Stimulated activated naive CD8-positive, alpha-beta T cell treated with anti-CD3 and anti-CD28 coated beads, Interleukin-15, amount 100 ng/mL, for 72 hours (primary cell): Measurements from ENCODE around the gene YAF2.

ENCODE experiments used
- ATAC-seq: fragments of 150-1000 bp; cut with Tn5 transposase; 2 replicates; pipeline ENCODE4 v1.10.0; 2021; ENCODE audit warnings: mild to moderate bottlenecking, moderate library complexity
- DNase-seq, 2 donors: peaks; one replicate each; pipeline ENCODE4 v3.0.0; 2021 to 2022
- H3K27ac Mint-ChIP-seq, 2 donors: one replicate each; pipeline ENCODE4 v1.8.0; 2022; ENCODE audit warnings: mild to moderate bottlenecking in 2 of 2, mixed read lengths in 2 of 2, moderate library complexity in 2 of 2
- H3K27me3 Mint-ChIP-seq: one replicate; pipeline ENCODE4 v1.8.0; 2022; ENCODE audit warnings: mixed read lengths
- H3K4me1 Mint-ChIP-seq: one replicate; pipeline ENCODE4 v1.8.0; 2022; ENCODE audit warnings: mild to moderate bottlenecking, mixed read lengths
- H3K4me3 Mint-ChIP-seq, 2 donors: one replicate each; pipeline ENCODE4 v1.8.0; 2022; ENCODE audit warnings: mild to moderate bottlenecking in 2 of 2, mixed read lengths in 2 of 2, moderate library complexity in 1 of 2
- H3K9me3 Mint-ChIP-seq, 2 donors: one replicate each; pipeline ENCODE4 v1.8.0; 2022; ENCODE audit warnings: mixed read lengths in 2 of 2

Gene YAF2

DNA sequence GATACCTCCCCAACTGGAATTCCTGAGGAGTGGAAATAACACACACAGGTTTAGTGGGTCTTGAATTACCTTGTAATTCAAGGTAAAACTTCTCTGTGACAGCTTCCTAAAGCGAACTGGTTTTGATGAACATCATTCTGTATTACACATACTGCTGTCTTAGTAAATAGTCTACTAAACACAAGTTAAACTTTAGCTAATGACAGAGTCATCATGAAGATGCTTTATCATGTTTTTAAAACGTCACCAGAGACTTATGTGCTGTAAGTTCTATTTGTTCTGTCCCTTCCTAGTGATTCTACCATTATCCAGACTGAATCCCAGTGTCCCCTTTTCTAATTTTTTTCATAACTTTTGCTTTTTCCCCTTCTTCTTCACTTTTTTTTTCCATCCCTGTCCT lies 81.8 kb downstream of the YAF2 start:
- Mint-ChIP-seq H3K4me1 (peaks cover under 1% of the 10 kb centered on the region), H3K9me3 (peaks cover 0 to 10% of the 10 kb centered on the region in 2 donors), H3K27ac (no peak overlapping the region), H3K4me3 (no peak overlapping the region), H3K27me3 (no peaks in the 10 kb centered on the region)
- ATAC-seq, result no peak
- no peak for DNase-seq

- DNase-seq, result no peak
- ATAC-seq, result no peak
- Mint-ChIP-seq H3K27ac (peak overlapping the region in 1 of 2 donors; percentile 73), H3K27me3 (no peaks in the 10 kb centered on the region), H3K4me3 (peak overlapping the region; percentile 74 to 92), H3K4me1 (peaks cover 27% of the 10 kb centered on the region), H3K9me3 (no peaks in the 10 kb centered on the region)
Observed at GRCh38 chr12:42145552-42146215, 92.4 kb downstream of the YAF2 start.

- H3K27ac Mint-ChIP-seq, result peak overlapping the region in 1 of 2 donors; percentile 73
- H3K9me3 Mint-ChIP-seq, result no peaks in the 10 kb centered on the region
- H3K27me3 Mint-ChIP-seq, result no peaks in the 10 kb centered on the region
- DNase-seq, result no peak
- ATAC-seq, result peak; percentile 6
- peak overlapping the region; percentile 74 to 92 for H3K4me3 Mint-ChIP-seq
- peaks cover 32% of the 10 kb centered on the region for H3K4me1 Mint-ChIP-seq
Observed at GRCh38 chr12:42145197-42145549, 92.9 kb downstream of the YAF2 start.

- DNase-seq, result peak; percentile 82
- Mint-ChIP-seq H3K4me3 (peak within 1 kb of the TSS; percentile 92 to 99), H3K27me3 (no peaks in the 10 kb centered on the region), H3K27ac (peak within 1 kb of the TSS; percentile 68 to 93), H3K9me3 (no peaks in the 10 kb centered on the region), H3K4me1 (peaks cover 35% of the 10 kb centered on the region)
- ATAC-seq, result peak; percentile 94
Observed at GRCh38 chr12:42144408-42145196, 93.4 kb downstream of the YAF2 start, which contains the start of gene GXYLT1. Gene GXYLT1 (minus strand): TSS chr12:42144874. CDS start chr12:42144646, 228 bp downstream.

GRCh38 chr12:42144158-42144407 lies 94.0 kb downstream of the YAF2 start:
- peak overlapping the region; percentile 68 to 93 for H3K27ac Mint-ChIP-seq
- ATAC-seq, result no peak
- no peaks in the 10 kb centered on the region for H3K9me3 Mint-ChIP-seq
- no peak for DNase-seq
- peaks cover 38% of the 10 kb centered on the region for H3K4me1 Mint-ChIP-seq
- no peaks in the 10 kb centered on the region for H3K27me3 Mint-ChIP-seq
- peak overlapping the region; percentile 92 to 99 for H3K4me3 Mint-ChIP-seq

DNA sequence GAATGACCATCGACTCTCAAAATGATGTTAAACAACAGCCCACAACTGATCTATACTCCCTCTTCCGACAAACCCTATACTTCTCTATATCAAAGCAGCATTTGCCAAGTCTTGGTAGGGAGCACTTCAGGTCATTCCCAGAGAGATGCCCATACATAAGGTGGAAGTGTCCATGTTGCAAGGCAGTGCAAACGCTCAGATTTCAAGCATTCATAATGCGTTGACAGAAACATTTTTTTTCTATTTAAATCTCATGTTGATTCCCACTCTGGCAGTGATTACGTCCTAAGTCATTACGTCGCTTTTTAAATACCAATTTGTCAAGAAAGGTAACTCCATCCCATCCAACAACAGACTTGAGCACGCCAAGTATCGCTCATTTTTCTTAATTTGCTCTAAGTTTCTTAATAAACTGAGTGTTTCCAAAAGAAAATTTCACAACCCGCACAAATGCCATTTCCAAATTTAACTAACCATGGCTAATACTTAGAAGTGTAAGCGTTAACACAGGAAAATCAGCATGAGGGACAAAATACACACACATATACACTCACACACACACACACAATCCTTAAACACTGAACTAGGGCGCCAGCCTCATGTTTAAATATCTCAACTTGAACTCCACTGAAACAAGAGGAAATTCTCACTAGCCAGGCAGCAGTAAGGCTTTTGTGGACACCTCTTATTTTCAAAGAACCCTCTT lies 94.4 kb downstream of the YAF2 start:
- H3K27me3 Mint-ChIP-seq, result no peaks in the 10 kb centered on the region
- DNase-seq (no peak), ATAC-seq (peak; percentile 2)
- H3K27ac Mint-ChIP-seq, result peak overlapping the region; percentile 68 to 93
- peaks cover 38% of the 10 kb centered on the region for H3K4me1 Mint-ChIP-seq
- no peaks in the 10 kb centered on the region for H3K9me3 Mint-ChIP-seq
- H3K4me3 Mint-ChIP-seq, result peak overlapping the region; percentile 92 to 99

DNA sequence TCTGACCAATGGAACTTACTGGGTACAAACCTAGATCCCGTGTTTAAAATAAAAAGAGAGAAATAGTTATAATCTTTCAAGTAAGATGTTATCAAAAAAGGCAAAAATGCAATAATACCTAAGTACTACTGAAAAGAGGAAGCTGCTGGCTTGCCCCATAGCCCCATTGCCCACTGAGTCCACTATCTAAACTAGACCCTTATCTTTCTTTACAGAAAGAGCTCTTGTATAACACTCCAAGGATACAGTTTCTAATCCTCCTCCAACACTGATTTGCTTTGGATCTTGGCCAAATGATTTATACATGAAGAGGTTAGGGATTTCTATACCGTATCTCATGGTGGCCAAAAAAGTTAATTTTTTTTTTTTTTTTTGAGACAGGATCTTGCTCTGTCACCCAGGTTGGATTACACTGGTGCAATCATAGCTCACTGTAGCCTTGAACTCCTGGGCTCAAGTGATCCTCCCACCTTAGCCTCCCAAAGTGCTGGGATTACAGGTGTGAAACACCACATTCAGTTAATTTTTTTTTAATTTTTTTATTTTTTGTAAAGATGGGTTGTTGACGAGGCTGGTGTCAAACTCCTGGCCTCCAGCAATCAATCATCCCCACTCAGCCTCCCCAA lies 96.0 kb downstream of the YAF2 start:
- no peak overlapping the region for H3K4me3 Mint-ChIP-seq
- H3K9me3 Mint-ChIP-seq, result no peaks in the 10 kb centered on the region
- no peak for ATAC-seq
- no peak overlapping the region for H3K27ac Mint-ChIP-seq
- DNase-seq, result no peak
- peaks cover 38% of the 10 kb centered on the region for H3K4me1 Mint-ChIP-seq
- no peaks in the 10 kb centered on the region for H3K27me3 Mint-ChIP-seq

DNA sequence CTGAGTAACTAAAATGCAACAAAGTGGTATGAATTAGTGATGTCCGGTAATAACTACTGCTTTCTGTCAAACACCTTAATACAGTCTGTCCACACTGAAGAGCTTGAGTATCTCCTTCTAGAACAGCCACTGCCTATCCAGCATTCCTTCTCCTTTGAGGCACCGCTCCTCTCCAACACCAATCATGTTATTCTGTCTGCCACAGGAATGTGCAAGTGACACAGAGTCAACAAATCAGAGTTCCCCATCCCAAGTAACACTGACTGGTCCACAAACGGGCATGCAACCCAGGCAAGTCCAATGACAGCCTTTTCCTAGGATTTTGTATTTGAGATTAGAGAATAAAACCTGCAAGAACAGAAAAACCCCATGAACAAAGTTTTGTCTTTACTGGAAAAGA lies 97.1 kb downstream of the YAF2 start:
- Mint-ChIP-seq H3K27me3 (no peaks in the 10 kb centered on the region), H3K4me1 (peaks cover 38% of the 10 kb centered on the region), H3K9me3 (no peaks in the 10 kb centered on the region), H3K4me3 (no peak overlapping the region), H3K27ac (no peak overlapping the region)
- ATAC-seq (no peak), DNase-seq (no peak)

DNA sequence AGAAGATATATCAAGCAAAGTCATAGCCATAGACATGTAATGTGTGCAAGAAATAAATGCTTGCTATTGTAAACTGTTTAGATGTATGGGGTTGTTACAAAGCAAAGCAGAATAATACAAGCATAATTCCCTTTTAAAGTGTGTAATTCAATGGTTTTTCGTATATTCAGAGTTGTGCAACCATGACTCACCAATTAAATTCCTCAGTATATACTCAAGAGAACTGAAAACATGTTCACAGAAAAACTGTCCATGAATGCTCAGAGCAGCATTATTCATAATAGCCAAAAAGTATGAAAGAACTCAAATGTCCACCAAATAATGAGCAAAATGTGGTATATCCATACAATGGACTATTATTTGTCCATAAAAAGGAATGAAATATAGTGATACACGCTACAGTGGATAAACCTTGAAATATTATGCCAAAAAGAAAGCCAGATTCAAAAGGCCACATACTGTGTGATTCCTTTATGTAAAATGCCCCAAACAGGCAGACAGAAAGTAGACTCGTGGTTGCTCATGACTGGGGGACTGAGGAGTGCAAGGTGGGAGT lies 102.7 kb downstream of the YAF2 start:
- Mint-ChIP-seq H3K4me1 (peaks cover 30% of the 10 kb centered on the region), H3K4me3 (no peak overlapping the region), H3K27ac (no peak overlapping the region), H3K9me3 (no peaks in the 10 kb centered on the region), H3K27me3 (no peaks in the 10 kb centered on the region)
- no peak for ATAC-seq
- no peak for DNase-seq

DNA sequence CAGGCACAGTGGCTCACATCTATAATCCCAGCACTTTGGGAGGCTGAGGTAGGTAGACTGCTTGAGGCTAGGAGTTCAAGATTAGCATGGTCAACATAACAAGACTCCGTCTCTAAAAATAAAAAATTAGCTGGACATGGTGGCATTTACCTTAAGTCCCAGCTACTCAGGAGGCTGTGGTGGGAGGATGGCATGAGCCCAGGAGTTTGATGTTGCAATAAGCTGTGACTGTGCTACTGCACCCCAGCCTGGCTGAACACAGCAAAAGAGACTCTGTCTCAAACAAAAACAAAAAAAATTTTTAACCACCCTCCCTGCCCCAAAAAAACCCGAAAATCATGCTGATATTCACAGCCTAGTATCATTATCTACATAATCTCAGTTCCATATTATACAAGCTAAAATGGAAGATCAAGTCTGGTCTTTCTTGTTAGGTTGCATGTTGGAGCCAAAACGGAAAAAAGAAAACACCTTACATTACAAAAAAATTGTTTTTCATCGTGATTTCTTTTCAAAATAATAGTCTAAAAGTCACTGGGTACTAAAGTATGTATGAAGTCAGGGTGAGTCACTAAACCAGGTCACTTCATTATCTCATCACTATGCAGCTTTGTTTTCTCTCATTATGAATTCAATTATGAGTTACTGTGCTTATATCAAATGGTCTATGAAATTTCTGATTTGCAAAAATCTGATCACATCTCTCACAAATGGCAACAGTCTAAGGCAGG lies 107.2 kb downstream of the YAF2 start:
- Mint-ChIP-seq H3K9me3 (no peaks in the 10 kb centered on the region), H3K27ac (no peak overlapping the region), H3K27me3 (no peaks in the 10 kb centered on the region), H3K4me3 (no peak overlapping the region), H3K4me1 (peaks cover 47% of the 10 kb centered on the region)
- ATAC-seq, result no peak
- DNase-seq, result no peak

- Mint-ChIP-seq H3K4me3 (no peak overlapping the region), H3K9me3 (no peaks in the 10 kb centered on the region), H3K27ac (no peak overlapping the region), H3K27me3 (no peaks in the 10 kb centered on the region), H3K4me1 (peaks cover 38% of the 10 kb centered on the region)
- no peak for ATAC-seq
- DNase-seq, result no peak
Observed at GRCh38 chr12:42129595-42130204, 108.3 kb downstream of the YAF2 start.

GRCh38 chr12:42128888-42129287 lies 109.2 kb downstream of the YAF2 start:
- H3K4me3 Mint-ChIP-seq, result no peak overlapping the region
- H3K9me3 Mint-ChIP-seq, result no peaks in the 10 kb centered on the region
- ATAC-seq (no peak), DNase-seq (no peak)
- H3K27me3 Mint-ChIP-seq, result no peaks in the 10 kb centered on the region
- H3K27ac Mint-ChIP-seq, result no peak overlapping the region
- peaks cover 35% of the 10 kb centered on the region for H3K4me1 Mint-ChIP-seq

- DNase-seq (no peak), ATAC-seq (no peak)
- no peak overlapping the region for H3K27ac Mint-ChIP-seq
- no peaks in the 10 kb centered on the region for H3K27me3 Mint-ChIP-seq
- no peaks in the 10 kb centered on the region for H3K9me3 Mint-ChIP-seq
- peaks cover 35% of the 10 kb centered on the region for H3K4me1 Mint-ChIP-seq
- H3K4me3 Mint-ChIP-seq, result no peak overlapping the region
Observed at GRCh38 chr12:42128327-42128726, 109.7 kb downstream of the YAF2 start.

DNA sequence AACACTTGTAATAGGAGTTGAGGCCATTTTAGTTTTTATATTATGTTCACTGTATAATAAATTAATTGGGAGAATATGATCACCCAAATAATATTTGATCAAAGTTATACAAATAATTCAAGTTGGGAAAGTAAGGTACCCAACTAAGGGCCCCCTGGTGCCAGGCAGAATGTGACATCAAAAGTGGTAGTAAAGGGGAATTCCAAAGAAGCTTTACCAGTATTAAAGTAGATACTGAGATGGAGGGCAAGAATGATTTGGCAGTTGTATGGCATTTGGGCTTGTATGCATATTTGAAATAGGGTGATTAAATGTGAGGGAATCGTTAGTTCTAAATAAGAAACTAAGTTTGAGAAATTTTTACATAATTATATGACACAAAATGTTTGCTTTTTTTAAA lies 111.1 kb downstream of the YAF2 start:
- peaks cover 35% of the 10 kb centered on the region for H3K4me1 Mint-ChIP-seq
- H3K9me3 Mint-ChIP-seq, result no peaks in the 10 kb centered on the region
- no peak overlapping the region for H3K4me3 Mint-ChIP-seq
- ATAC-seq (no peak), DNase-seq (no peak)
- no peaks in the 10 kb centered on the region for H3K27me3 Mint-ChIP-seq
- H3K27ac Mint-ChIP-seq, result peak overlapping the region; percentile 74 to 86

DNA sequence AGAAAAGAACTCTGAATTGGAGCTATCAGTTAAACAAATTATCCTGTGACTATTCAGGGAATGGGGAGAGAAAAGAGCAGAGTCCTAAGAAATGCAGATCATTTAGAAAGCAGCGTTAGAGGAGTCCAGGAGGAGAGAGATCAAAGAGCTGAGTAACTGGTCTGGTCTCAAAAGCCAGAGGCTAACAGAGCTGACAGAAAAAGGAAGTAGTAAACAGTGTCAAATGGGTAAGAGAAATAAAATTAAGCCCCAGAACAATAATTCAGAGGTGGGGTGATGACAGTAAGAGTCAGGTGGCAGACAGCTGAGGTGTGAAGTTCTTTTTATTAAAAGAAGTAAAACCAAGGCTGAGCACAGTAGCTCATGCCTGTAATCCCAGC lies 112.7 kb downstream of the YAF2 start:
- no peak for ATAC-seq
- no peak for DNase-seq
- no peaks in the 10 kb centered on the region for H3K9me3 Mint-ChIP-seq
- no peak overlapping the region for H3K4me3 Mint-ChIP-seq
- H3K27me3 Mint-ChIP-seq, result no peaks in the 10 kb centered on the region
- peaks cover 26% of the 10 kb centered on the region for H3K4me1 Mint-ChIP-seq
- no peak overlapping the region for H3K27ac Mint-ChIP-seq
